HEK293T (cell line): Measurements from ENCODE around the gene TSKS.

ENCODE experiments used
- ARNT ChIP-seq: fragments of 450-650 bp; IDR thresholded peaks from 2 replicates; pipeline ENCODE4 v1.6.1; 2017; ENCODE audit warnings: mild to moderate bottlenecking
- BHLHE40 ChIP-seq: fragments of 450-650 bp; IDR thresholded peaks from 2 replicates; pipeline ENCODE4 v1.6.1; 2016; ENCODE audit warnings: mild to moderate bottlenecking, moderate library complexity, borderline replicate concordance
- ELF4 ChIP-seq: fragments of 450-650 bp; IDR thresholded peaks from 2 replicates; pipeline ENCODE4 v1.6.1; 2017; ENCODE audit warnings: antibody characterized with exemption
- FOXA1 ChIP-seq: fragments of 450-650 bp; IDR thresholded peaks from 2 replicates; pipeline ENCODE4 v1.6.1; 2016; ENCODE audit warnings: mild to moderate bottlenecking
- FOXK2 ChIP-seq: fragments of 450-650 bp; IDR thresholded peaks from 2 replicates; pipeline ENCODE4 v1.6.1; 2016; ENCODE audit warnings: mild to moderate bottlenecking
- FOXM1 ChIP-seq: fragments of 450-650 bp; IDR thresholded peaks from 2 replicates; pipeline ENCODE4 v1.6.1; 2017; ENCODE audit warnings: mild to moderate bottlenecking, borderline replicate concordance
- HDGF ChIP-seq: fragments of 450-650 bp; IDR thresholded peaks from 2 replicates; pipeline ENCODE4 v1.6.1; 2017; ENCODE audit warnings: antibody characterized with exemption, borderline replicate concordance
- LEF1 ChIP-seq: fragments of 450-650 bp; IDR thresholded peaks from 2 replicates; pipeline ENCODE4 v1.6.1; 2017; ENCODE audit warnings: mild to moderate bottlenecking, borderline replicate concordance
- NFRKB ChIP-seq: fragments of 450-650 bp; IDR thresholded peaks from 2 replicates; pipeline ENCODE4 v1.6.1; 2016; ENCODE audit warnings: mild to moderate bottlenecking, moderate library complexity
- SP1 ChIP-seq: fragments of 450-650 bp; IDR thresholded peaks from 2 replicates; pipeline ENCODE4 v1.6.1; 2017
- SUZ12 ChIP-seq: fragments of 450-650 bp; IDR thresholded peaks from 2 replicates; pipeline ENCODE4 v1.6.1; 2016; ENCODE audit warnings: mild to moderate bottlenecking
- TARDBP ChIP-seq: fragments of 450-650 bp; IDR thresholded peaks from 2 replicates; pipeline ENCODE4 v1.6.1; 2016
- TF ChIP-seq, protein P1 (sequence below): fragments of 450-650 bp; IDR thresholded peaks from 2 replicates; pipeline ENCODE4 v1.6.1; 2016

DNA sequence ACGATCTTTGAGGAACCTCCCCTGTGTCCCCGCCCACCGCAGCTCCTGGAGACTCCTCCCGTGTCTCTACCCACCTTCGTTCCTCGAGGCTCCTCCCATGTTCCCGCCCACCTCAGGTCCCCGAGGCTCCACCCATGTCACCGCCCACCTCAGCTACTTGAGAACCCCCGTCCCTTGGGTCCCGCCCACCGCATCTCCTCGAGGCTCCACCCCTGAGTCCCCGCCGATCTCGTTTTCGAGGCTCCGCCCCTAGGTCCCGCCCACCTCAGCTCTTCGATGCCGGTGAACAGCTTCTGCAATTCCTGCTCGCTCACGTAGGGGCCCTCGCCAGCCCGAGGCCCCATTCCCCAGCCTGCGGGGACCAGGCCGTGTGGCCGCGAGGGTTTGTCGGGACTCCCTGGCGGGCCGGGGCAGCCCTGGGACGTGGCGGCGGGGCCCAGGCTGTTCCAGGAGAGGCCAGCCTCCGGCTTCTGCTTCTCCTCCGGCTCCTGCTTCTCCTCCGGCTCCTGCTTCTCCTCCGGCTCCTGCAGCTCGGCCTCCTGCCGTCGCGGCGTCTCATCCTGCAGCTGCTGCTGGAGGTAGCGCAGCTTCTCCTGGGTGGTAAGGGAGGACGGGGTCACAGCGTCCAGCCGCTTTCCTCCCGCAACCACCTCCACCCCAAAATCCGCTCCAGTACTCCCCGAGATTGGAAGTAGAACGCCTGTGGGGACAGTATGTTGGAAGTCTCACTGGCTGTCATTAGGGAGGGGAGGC is 16.7 kb downstream of the TSKS start:
- no peak for TF ChIP-seq SP1
- no peak for TF ChIP-seq ARNT
- TF ChIP-seq, protein P1, sequence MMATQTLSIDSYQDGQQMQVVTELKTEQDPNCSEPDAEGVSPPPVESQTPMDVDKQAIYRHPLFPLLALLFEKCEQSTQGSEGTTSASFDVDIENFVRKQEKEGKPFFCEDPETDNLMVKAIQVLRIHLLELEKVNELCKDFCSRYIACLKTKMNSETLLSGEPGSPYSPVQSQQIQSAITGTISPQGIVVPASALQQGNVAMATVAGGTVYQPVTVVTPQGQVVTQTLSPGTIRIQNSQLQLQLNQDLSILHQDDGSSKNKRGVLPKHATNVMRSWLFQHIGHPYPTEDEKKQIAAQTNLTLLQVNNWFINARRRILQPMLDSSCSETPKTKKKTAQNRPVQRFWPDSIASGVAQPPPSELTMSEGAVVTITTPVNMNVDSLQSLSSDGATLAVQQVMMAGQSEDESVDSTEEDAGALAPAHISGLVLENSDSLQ = no peak
- TF ChIP-seq FOXM1 = no peak
- no peak for TF ChIP-seq BHLHE40
- no peak for TF ChIP-seq FOXA1
- TF ChIP-seq TARDBP = no peak
- TF ChIP-seq HDGF = peak; percentile 95; the same call in 1 of the 2 replicates
- TF ChIP-seq NFRKB = no peak
- TF ChIP-seq SUZ12 = no peak
- no peak for TF ChIP-seq FOXK2
- no peak for TF ChIP-seq LEF1
- no peak for TF ChIP-seq ELF4
